Dendritic cell treated with granulocyte-macrophage colony-stimulating factor and Interleukin-4, amounts not matched to agents 40 ng/mL and 50 ng/mL, for 4 days (primary cell): ENCODE results near the gene KRTAP9-6.
A peak's percentile ranks its signal among the peaks of the same experiment; 100 is the strongest.

ENCODE experiments used
- H3K27ac Mint-ChIP-seq: one replicate; pipeline ENCODE4 v1.8.0; 2022; ENCODE audit warnings: mild to moderate bottlenecking, mixed read lengths
- H3K27me3 Mint-ChIP-seq: one replicate; pipeline ENCODE4 v1.8.0; 2022; ENCODE audit warnings: mild to moderate bottlenecking, mixed read lengths
- H3K36me3 Mint-ChIP-seq: one replicate; pipeline ENCODE4 v1.8.0; 2022; ENCODE audit warnings: low read depth, mixed read lengths
- H3K4me1 Mint-ChIP-seq: one replicate; pipeline ENCODE4 v1.8.0; 2022; ENCODE audit warnings: low read depth, mixed read lengths
- H3K4me3 Mint-ChIP-seq: one replicate; pipeline ENCODE4 v1.8.0; 2022; ENCODE audit warnings: mild to moderate bottlenecking, moderate library complexity, mixed read lengths
- H3K9me3 Mint-ChIP-seq: one replicate; pipeline ENCODE4 v1.8.0; 2022; ENCODE audit warnings: mixed read lengths
- intact Hi-C: fragments of 100-400 bp; cut with micrococcal nuclease; formaldehyde crosslinking; loops from one replicate; pipeline ENCODE4 v1.15.0; 2022

The KRTAP9-6 gene

GRCh38 chr17:41294016-41294415 is 28.8 kb downstream of the KRTAP9-6 start:
- Mint-ChIP-seq H3K27ac (no peak overlapping the region), H3K36me3 (no peaks in the 10 kb centered on the region), H3K4me1 (no peaks in the 10 kb centered on the region), H3K27me3 (peaks cover 4% of the 10 kb centered on the region), H3K9me3 (no peaks in the 10 kb centered on the region), H3K4me3 (no peak overlapping the region)
- intact Hi-C loops, result no loop called here

GRCh38 chr17:41296846-41297245 is 31.7 kb downstream of the KRTAP9-6 start:
- Mint-ChIP-seq H3K4me3 (no peak overlapping the region), H3K27ac (no peak overlapping the region), H3K9me3 (no peaks in the 10 kb centered on the region), H3K27me3 (peaks cover 4% of the 10 kb centered on the region), H3K36me3 (no peaks in the 10 kb centered on the region), H3K4me1 (no peaks in the 10 kb centered on the region)
- intact Hi-C loops, result no loop called here

DNA sequence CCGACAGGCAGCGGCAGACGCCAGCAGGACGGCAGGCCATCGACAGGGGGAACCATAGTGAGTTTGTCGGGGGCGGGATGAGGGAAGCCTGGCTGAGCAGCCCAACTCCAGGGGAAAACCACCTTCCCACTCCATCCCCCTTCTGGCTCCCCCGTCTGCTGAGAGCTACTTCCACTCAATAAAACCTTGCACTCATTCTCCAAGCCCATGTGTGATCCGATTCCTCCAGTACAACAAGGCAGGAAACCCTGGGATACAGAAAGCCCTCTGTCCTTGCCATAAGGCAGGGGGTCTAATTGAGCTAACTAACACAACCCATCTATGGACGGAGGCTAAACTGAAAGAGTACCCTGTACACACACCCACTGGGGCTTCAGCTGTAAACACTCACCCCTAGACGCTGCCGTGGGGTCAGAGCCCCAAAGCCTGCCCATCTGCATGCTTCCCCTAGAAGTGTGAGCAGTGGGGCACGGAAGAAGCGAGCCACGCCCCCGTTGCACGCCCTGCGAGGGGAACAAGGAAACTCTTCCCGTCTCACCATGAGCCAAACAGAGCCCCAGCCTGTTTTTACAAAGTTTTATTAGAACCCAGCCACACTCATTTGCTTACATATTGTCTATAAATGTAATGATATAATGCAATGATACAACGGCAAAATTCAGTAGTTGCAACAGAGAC is 33.4 kb downstream of the KRTAP9-6 start:
- Mint-ChIP-seq H3K36me3 (no peaks in the 10 kb centered on the region), H3K27me3 (peaks cover 4% of the 10 kb centered on the region), H3K27ac (no peak overlapping the region), H3K4me3 (no peak overlapping the region), H3K9me3 (no peaks in the 10 kb centered on the region), H3K4me1 (peaks cover 11% of the 10 kb centered on the region)
- intact Hi-C loops, result no loop called here

DNA sequence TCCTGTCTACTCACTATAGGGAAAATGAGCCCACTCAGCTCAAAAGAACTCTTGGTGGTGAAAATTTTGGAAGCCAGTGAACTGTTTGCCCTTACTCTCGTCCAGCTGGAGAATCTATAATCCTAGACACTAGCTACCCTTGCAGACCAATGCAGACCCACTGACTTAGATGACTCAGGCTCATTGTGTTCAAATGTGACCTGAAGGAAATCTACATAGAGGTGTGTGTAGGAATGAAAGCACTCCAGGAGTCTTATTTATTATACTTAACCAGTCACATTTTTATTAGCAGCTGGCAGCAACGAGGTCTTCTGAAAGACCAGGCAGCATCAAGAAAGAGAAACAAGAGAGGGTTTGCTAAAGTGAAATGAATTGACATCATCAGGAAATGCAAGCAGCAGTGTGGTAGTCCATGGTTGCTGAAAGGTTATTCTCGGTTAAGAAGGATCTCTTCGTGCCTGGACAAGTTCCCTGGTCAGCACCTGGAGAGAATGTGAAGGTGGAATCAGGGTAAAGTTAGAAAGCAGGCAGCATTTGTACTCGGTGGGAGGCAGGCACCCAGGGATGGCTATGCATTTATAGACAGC is 36.1 kb downstream of the KRTAP9-6 start:
- Mint-ChIP-seq H3K36me3 (no peaks in the 10 kb centered on the region), H3K4me3 (no peak overlapping the region), H3K27me3 (peaks cover 1% of the 10 kb centered on the region), H3K9me3 (peaks cover under 1% of the 10 kb centered on the region), H3K27ac (no peak overlapping the region), H3K4me1 (peaks cover 14% of the 10 kb centered on the region)
- intact Hi-C loops, result no loop called here

- Mint-ChIP-seq H3K36me3 (no peaks in the 10 kb centered on the region), H3K27ac (no peak within 1 kb of the TSS), H3K9me3 (peaks cover 9% of the 10 kb centered on the region), H3K4me3 (no peak within 1 kb of the TSS), H3K27me3 (peaks cover 3% of the 10 kb centered on the region), H3K4me1 (peaks cover 14% of the 10 kb centered on the region)
- intact Hi-C loops, result no loop called here
These were observed 37.0 kb downstream of the KRTAP9-6 start, which contains the start of gene KRTAP29-1 for GRCh38 chr17:41301916-41302901. TSS of gene KRTAP29-1 (minus strand) at chr17:41302851. CDS start at chr17:41302851, 0 bp downstream.

DNA sequence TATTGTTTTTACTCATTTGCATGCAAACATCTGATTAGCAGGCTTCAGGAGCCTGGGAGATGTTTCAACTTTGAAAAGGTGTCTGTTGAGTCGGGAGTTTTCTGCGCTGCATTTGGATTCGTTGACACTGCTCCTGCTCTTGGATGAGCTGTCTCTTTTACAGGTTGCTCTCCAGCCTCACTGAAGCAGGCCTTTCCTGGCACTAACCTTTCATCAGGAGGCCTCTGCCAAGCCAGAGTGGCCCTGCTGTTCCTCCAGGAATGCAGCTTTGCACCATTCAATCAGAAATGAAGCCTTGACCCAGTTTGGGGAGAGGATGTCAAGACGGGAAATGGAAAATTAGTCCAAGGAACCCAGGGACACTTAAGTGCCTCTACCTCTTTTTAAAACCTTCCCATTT is 37.8 kb downstream of the KRTAP9-6 start:
- intact Hi-C loops, result no loop called here
- Mint-ChIP-seq H3K36me3 (no peaks in the 10 kb centered on the region), H3K27me3 (peaks cover 6% of the 10 kb centered on the region), H3K27ac (no peak overlapping the region), H3K9me3 (peaks cover 17% of the 10 kb centered on the region), H3K4me1 (peaks cover 20% of the 10 kb centered on the region), H3K4me3 (no peak overlapping the region)

GRCh38 chr17:41304091-41304490 is 38.9 kb downstream of the KRTAP9-6 start:
- H3K9me3 Mint-ChIP-seq, result peaks cover 20% of the 10 kb centered on the region
- intact Hi-C loops, result no loop called here
- no peak overlapping the region for H3K27ac Mint-ChIP-seq
- no peaks in the 10 kb centered on the region for H3K36me3 Mint-ChIP-seq
- no peak overlapping the region for H3K4me3 Mint-ChIP-seq
- H3K27me3 Mint-ChIP-seq, result peaks cover 5% of the 10 kb centered on the region
- peaks cover 31% of the 10 kb centered on the region for H3K4me1 Mint-ChIP-seq

DNA sequence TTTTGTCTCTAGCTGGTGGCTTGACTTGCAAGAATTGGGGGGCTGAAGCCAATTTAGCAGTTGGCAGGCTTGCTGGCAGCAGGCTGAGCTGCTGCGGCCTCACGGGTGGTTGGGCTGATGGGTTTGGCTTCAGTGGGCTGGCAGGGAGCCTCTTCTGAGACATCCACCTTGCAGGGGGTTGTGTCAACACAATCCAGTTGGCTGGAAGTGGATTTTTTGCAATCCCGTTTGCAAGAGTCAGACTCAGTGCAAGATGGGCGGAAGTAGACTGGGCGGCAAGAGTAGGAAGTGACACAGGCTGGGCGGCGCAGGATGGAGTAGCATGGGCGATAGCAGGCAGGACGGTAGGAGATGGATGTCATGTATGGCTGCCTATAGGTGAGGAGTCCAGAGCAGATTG is 42.5 kb downstream of the KRTAP9-6 start:
- Mint-ChIP-seq H3K27ac (peak overlapping the region; percentile 23), H3K36me3 (no peaks in the 10 kb centered on the region), H3K4me3 (peak overlapping the region; percentile 44), H3K27me3 (peaks cover 15% of the 10 kb centered on the region), H3K9me3 (peaks cover 28% of the 10 kb centered on the region), H3K4me1 (peaks cover 28% of the 10 kb centered on the region)
- intact Hi-C loops, result no loop called here

- peak overlapping the region; percentile 44 for H3K4me3 Mint-ChIP-seq
- H3K9me3 Mint-ChIP-seq, result peaks cover 28% of the 10 kb centered on the region
- H3K27ac Mint-ChIP-seq, result peak overlapping the region; percentile 23
- peaks cover 24% of the 10 kb centered on the region for H3K4me1 Mint-ChIP-seq
- intact Hi-C loops, result no loop called here
- H3K27me3 Mint-ChIP-seq, result peaks cover 16% of the 10 kb centered on the region
- H3K36me3 Mint-ChIP-seq, result no peaks in the 10 kb centered on the region
These were observed 43.2 kb downstream of the KRTAP9-6 start for GRCh38 chr17:41308251-41308917.

DNA sequence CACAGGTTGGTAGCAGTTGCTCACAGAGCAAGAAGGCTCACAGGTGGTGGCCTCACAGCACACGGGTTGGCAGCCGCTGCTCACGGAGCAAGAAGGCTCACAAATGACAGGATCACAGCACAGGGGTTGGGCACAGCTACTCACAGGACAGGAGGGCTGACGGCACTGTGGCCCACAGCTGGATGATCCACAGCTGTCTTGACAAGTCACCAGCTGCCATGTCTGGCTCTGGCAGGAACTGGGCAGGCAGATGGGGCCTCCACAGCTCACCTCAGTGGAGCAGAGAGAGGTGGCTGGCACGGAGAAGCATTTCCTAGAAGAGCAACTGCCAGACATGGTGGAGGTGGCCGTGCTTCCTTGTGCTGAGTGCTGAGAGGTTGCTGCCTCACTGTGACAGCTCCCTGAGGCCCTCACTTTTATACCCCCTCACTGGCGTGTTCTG is 43.8 kb downstream of the KRTAP9-6 start, which contains the start of gene KRTAP16-1:
TSS of gene KRTAP16-1 (minus strand) at position 392 of the 442 bp plus-strand sequence. CDS start at position 336, 56 bp downstream.
- H3K4me3 Mint-ChIP-seq, result peak within 1 kb of the TSS; percentile 44
- peaks cover 16% of the 10 kb centered on the region for H3K27me3 Mint-ChIP-seq
- intact Hi-C loops, result no loop called here
- H3K27ac Mint-ChIP-seq, result peak within 1 kb of the TSS; percentile 23
- peaks cover 20% of the 10 kb centered on the region for H3K4me1 Mint-ChIP-seq
- H3K36me3 Mint-ChIP-seq, result no peaks in the 10 kb centered on the region
- H3K9me3 Mint-ChIP-seq, result peaks cover 28% of the 10 kb centered on the region

GRCh38 chr17:41311111-41311510 is 45.9 kb downstream of the KRTAP9-6 start:
- peaks cover 28% of the 10 kb centered on the region for H3K9me3 Mint-ChIP-seq
- H3K4me1 Mint-ChIP-seq, result peaks cover 20% of the 10 kb centered on the region
- peaks cover 24% of the 10 kb centered on the region for H3K27me3 Mint-ChIP-seq
- intact Hi-C loops, result no loop called here
- H3K4me3 Mint-ChIP-seq, result no peak overlapping the region
- no peak overlapping the region for H3K27ac Mint-ChIP-seq
- H3K36me3 Mint-ChIP-seq, result no peaks in the 10 kb centered on the region

- intact Hi-C loops, result no loop called here
- Mint-ChIP-seq H3K4me1 (no peaks in the 10 kb centered on the region), H3K27ac (no peak within 1 kb of the TSS)
These were observed 50.1 kb downstream of the KRTAP9-6 start, which contains the start of gene KRTAP17-1 for GRCh38 chr17:41315204-41315794. TSS of gene KRTAP17-1 (minus strand) at chr17:41315710. CDS start at chr17:41315650, 60 bp downstream.

More at GRCh38 chr17:41315204-41315794, 50.1 kb downstream of the KRTAP9-6 start, which contains the start of gene KRTAP17-1:
- Mint-ChIP-seq H3K4me3 (no peak within 1 kb of the TSS), H3K27me3 (peaks cover 19% of the 10 kb centered on the region), H3K36me3 (no peaks in the 10 kb centered on the region), H3K9me3 (peaks cover 9% of the 10 kb centered on the region)
